ENCODE data around the gene CSTPP1.

CSTPP1 gene

DNA sequence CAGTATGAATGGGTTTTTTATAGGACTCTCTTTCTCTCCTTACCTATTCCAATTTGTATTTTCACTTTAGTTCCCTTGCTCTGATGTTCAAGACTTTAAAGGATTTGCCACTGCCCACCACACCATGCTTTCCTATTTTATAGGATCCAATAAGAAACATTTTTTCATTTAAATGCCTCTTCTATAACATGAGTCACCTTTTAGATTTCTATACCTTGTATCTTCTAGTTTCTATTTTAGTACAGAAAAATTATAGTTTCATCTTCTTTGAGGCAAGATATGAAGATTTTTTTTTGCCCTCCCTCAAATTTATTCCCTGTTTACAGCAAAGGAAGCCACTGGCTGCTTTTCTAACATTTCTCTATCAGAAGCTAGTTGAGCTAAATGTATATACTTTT is 163.4 kb downstream of the CSTPP1 start:
- Histone ChIP-seq H3K4me1 (ENCODE audit: low read depth, poor library complexity, severe bottlenecking) (no peaks in the 10 kb centered on the region), H3K4me2 (no peak overlapping the region), H3K36me3 (ENCODE audit: insufficient read depth) (no peaks in the 10 kb centered on the region), H4K20me1 (ENCODE audit: insufficient read depth) (no peaks in the 10 kb centered on the region), H3K9ac (no peak overlapping the region), H3K27me3 (ENCODE audit: insufficient read depth, low read depth) (no peaks in the 10 kb centered on the region), H3K27ac (no peak overlapping the region), H3K4me3 (IDR thresholded peaks at IDR 0.05; ENCODE audit: insufficient read depth, low read depth, low read length) (no peak overlapping the region), H2AFZ (ENCODE audit: low read depth) (no peak overlapping the region), H3K79me2 (ENCODE audit: insufficient read depth, low read depth) (no peaks in the 10 kb centered on the region)
- TF ChIP-seq, protein P1, sequence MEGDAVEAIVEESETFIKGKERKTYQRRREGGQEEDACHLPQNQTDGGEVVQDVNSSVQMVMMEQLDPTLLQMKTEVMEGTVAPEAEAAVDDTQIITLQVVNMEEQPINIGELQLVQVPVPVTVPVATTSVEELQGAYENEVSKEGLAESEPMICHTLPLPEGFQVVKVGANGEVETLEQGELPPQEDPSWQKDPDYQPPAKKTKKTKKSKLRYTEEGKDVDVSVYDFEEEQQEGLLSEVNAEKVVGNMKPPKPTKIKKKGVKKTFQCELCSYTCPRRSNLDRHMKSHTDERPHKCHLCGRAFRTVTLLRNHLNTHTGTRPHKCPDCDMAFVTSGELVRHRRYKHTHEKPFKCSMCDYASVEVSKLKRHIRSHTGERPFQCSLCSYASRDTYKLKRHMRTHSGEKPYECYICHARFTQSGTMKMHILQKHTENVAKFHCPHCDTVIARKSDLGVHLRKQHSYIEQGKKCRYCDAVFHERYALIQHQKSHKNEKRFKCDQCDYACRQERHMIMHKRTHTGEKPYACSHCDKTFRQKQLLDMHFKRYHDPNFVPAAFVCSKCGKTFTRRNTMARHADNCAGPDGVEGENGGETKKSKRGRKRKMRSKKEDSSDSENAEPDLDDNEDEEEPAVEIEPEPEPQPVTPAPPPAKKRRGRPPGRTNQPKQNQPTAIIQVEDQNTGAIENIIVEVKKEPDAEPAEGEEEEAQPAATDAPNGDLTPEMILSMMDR (conservative IDR thresholded peaks at IDR 0.05; ENCODE audit: low read depth, low read length): no peak

DNA sequence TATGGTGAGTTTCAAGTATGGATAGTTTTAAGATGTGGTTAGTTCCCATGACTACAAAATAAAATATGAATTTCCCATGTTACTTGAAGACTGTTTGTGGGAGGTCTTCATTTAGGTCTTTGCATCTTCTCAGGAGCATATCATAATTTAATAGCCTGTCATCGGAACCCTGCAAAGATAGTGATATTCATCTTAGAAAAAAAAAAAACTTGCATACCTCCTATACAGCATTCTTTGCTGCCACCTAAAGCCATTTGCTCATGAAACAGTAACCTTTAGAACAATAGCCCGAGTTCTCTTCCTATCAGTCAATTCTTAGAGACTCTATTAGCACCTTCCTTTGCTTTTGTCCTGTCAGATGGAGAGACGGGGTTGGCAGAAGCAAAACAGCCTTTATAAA is 164.8 kb downstream of the CSTPP1 start:
- H3K36me3 ChIP-seq (ENCODE audit: insufficient read depth): no peaks in the 10 kb centered on the region
- H4K20me1 ChIP-seq (ENCODE audit: insufficient read depth): no peaks in the 10 kb centered on the region
- H2AFZ ChIP-seq (ENCODE audit: low read depth): no peak overlapping the region
- TF ChIP-seq, protein P1 (conservative IDR thresholded peaks at IDR 0.05; ENCODE audit: low read depth, low read length): no peak
- H3K4me1 ChIP-seq (ENCODE audit: low read depth, poor library complexity, severe bottlenecking): no peaks in the 10 kb centered on the region
- no peak overlapping the region for H3K4me3 ChIP-seq (IDR thresholded peaks at IDR 0.05; ENCODE audit: insufficient read depth, low read depth, low read length)
- no peak overlapping the region for H3K27ac ChIP-seq
- H3K9ac ChIP-seq: no peak overlapping the region
- no peak overlapping the region for H3K4me2 ChIP-seq
- H3K79me2 ChIP-seq (ENCODE audit: insufficient read depth, low read depth): no peaks in the 10 kb centered on the region
- no peaks in the 10 kb centered on the region for H3K27me3 ChIP-seq (ENCODE audit: insufficient read depth, low read depth)

DNA sequence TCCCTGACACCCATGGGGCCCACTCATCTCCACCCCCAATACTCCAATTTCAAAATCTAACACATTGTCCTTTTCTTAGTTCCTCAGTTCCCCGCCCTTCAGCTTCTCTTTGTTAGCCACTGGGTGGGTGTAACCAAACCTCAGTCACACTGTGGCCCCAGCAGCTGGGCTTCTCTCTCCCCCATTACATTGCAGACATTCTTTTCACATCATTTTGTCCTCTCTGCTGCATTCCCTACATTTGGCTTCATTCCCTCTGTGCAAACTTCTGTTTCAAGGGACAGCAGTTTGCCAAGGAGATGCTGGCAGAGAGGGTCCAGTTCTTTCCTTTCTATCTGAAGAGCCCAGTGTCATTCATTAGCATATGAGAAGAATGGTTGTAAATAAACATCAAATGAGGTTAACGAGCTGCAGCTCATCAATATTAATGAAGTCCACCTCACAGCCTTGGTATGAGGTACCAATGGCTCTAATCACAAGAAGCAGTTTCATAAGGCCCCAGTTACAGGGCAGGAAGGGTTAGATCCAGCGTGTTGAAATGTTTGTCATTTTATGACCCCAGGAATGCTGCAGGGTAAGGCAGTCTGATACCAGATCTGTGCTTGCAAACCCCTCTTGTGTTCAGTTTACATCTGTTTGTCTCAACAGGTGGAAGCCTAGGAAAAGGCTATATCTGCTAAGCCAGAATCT is 167.8 kb downstream of the CSTPP1 start:
- no peaks in the 10 kb centered on the region for H3K4me1 ChIP-seq (ENCODE audit: low read depth, poor library complexity, severe bottlenecking)
- H2AFZ ChIP-seq (ENCODE audit: low read depth): no peak overlapping the region
- no peak overlapping the region for H3K9ac ChIP-seq
- H3K27ac ChIP-seq: no peak overlapping the region
- TF ChIP-seq, protein P1 (conservative IDR thresholded peaks at IDR 0.05; ENCODE audit: low read depth, low read length): no peak
- no peaks in the 10 kb centered on the region for H3K79me2 ChIP-seq (ENCODE audit: insufficient read depth, low read depth)
- no peaks in the 10 kb centered on the region for H3K36me3 ChIP-seq (ENCODE audit: insufficient read depth)
- H3K4me2 ChIP-seq: no peak overlapping the region
- no peaks in the 10 kb centered on the region for H4K20me1 ChIP-seq (ENCODE audit: insufficient read depth)
- H3K27me3 ChIP-seq (ENCODE audit: insufficient read depth, low read depth): no peaks in the 10 kb centered on the region
- H3K4me3 ChIP-seq (IDR thresholded peaks at IDR 0.05; ENCODE audit: insufficient read depth, low read depth, low read length): no peak overlapping the region

DNA sequence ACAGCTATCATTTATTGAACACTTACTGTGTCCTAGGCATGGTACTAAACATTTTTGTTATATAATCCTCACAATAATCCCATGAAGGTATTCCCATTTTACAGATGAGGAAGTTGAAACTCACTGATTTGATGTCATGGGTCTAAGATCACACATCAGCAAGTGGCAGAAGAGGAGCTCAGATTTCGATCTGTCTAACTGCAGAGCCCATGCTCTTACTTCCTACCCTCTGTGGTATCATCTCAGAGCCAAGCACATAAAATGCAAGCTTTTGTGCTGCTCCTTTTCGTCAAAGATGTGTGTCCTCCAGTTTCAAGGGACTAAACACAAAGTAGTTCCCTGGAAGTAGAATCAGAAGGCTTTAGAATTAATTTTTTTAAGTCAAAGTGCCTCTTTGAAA is 169.0 kb downstream of the CSTPP1 start:
- H3K36me3 ChIP-seq (ENCODE audit: insufficient read depth): no peaks in the 10 kb centered on the region
- TF ChIP-seq, protein P1 (conservative IDR thresholded peaks at IDR 0.05; ENCODE audit: low read depth, low read length): no peak
- no peak overlapping the region for H3K27ac ChIP-seq

More for the DNA sequence above, 169.0 kb downstream of the CSTPP1 start:
- H3K79me2 ChIP-seq (ENCODE audit: insufficient read depth, low read depth): no peaks in the 10 kb centered on the region
- no peaks in the 10 kb centered on the region for H3K27me3 ChIP-seq (ENCODE audit: insufficient read depth, low read depth)
- no peaks in the 10 kb centered on the region for H4K20me1 ChIP-seq (ENCODE audit: insufficient read depth)
- no peak overlapping the region for H3K4me2 ChIP-seq
- H3K4me1 ChIP-seq (ENCODE audit: low read depth, poor library complexity, severe bottlenecking): no peaks in the 10 kb centered on the region
- no peak overlapping the region for H3K4me3 ChIP-seq (IDR thresholded peaks at IDR 0.05; ENCODE audit: insufficient read depth, low read depth, low read length)
- H2AFZ ChIP-seq (ENCODE audit: low read depth): no peak overlapping the region
- no peak overlapping the region for H3K9ac ChIP-seq

Data from KMS-11 (cell line).